NCI-H1417 (cell line): Measurements from ENCODE around the gene GNAT1.
"Not testable (repeated sequence)": the region's sequence is repeated elsewhere in the genome, so short reads cannot be mapped to it uniquely, and the experiment has no call there.

Experiments used
- DNase-seq, 3 experiments: peaks; one replicate each; lab custom pipeline; 2025; lab: John Stamatoyannopoulos, UW

Gene GNAT1

GRCh38 chr3:50202353-50203112 lies 11.1 kb downstream of the GNAT1 start:
- no peak for DNase-seq

GRCh38 chr3:50203113-50203808 lies 11.9 kb downstream of the GNAT1 start:
- no peak for DNase-seq

- no peak for DNase-seq
These were observed 12.7 kb downstream of the GNAT1 start for GRCh38 chr3:50203809-50204803.

GRCh38 chr3:50204804-50205412 lies 13.5 kb downstream of the GNAT1 start, which contains the start of gene SLC38A3:
Gene SLC38A3, plus strand, starts transcription at chr3:50205271. Its CDS starts 8,929 bp downstream, at chr3:50214200.
- peak in 2 of 3 experiments; percentile 49 for DNase-seq

- DNase-seq = peak in 2 of 3 experiments; percentile 49 to 57
These were observed 14.2 kb downstream of the GNAT1 start for GRCh38 chr3:50205413-50206276.

- DNase-seq = no peak
These were observed 16.1 kb downstream of the GNAT1 start for GRCh38 chr3:50207359-50208042.

- no peak for DNase-seq
These were observed 17.4 kb downstream of the GNAT1 start for GRCh38 chr3:50208677-50209344.

GRCh38 chr3:50210176-50210509 lies 18.7 kb downstream of the GNAT1 start:
- DNase-seq = no peak

GRCh38 chr3:50210510-50211367 lies 19.3 kb downstream of the GNAT1 start:
- DNase-seq = peak in 2 of 3 experiments; percentile 23 to 58

- not testable (repeated sequence) for DNase-seq
These were observed 19.9 kb downstream of the GNAT1 start for GRCh38 chr3:50211368-50211717.

- no peak for DNase-seq
These were observed 20.5 kb downstream of the GNAT1 start for GRCh38 chr3:50211930-50212329.

- DNase-seq = no peak
These were observed 21.1 kb downstream of the GNAT1 start for GRCh38 chr3:50212502-50212901.

GRCh38 chr3:50212971-50213370 lies 21.6 kb downstream of the GNAT1 start:
- DNase-seq = no peak

- DNase-seq = peak in 1 of 3 experiments; percentile 23
These were observed 22.0 kb downstream of the GNAT1 start for GRCh38 chr3:50213373-50213772.

- no peak for DNase-seq
These were observed 23.4 kb downstream of the GNAT1 start for GRCh38 chr3:50214824-50215223.

- DNase-seq = no peak
These were observed 24.1 kb downstream of the GNAT1 start for GRCh38 chr3:50215529-50215928.

GRCh38 chr3:50217681-50218080 lies 26.3 kb downstream of the GNAT1 start:
- no peak for DNase-seq

GRCh38 chr3:50218448-50218847 lies 27.0 kb downstream of the GNAT1 start:
- no peak for DNase-seq

GRCh38 chr3:50219285-50219684 lies 27.9 kb downstream of the GNAT1 start:
- DNase-seq = no peak
